Right lobe of liver (tissue), 6 donors: ENCODE measurements around the gene BICRA. TPM values are rescaled to one million over a fixed set of nuclear protein-coding genes. Genes with fewer than 3 reads are reported as not detected.

Experiments
- ATAC-seq, 4 donors: fragments of 200-7000 bp; cut with Tn5 transposase; one replicate each; pipeline ENCODE4 v1.9.1; 2020; ENCODE audit warnings: mild to moderate bottlenecking in 4 of 4, moderate library complexity in 4 of 4
- DNase-seq, 3 donors: peaks; one replicate each; pipeline ENCODE4 v3.0.0-alpha.2; 2020
- H3K27ac ChIP-seq, 3 donors: fragments of 200-600 bp; one replicate each; pipeline ENCODE4 v1.8.0; 2022
- H3K27me3 ChIP-seq, 2 donors: fragments of 200-600 bp; one replicate each; pipeline ENCODE4 v1.8.0; 2022
- H3K36me3 ChIP-seq, 4 donors: fragments of 200-600 bp; sonication (generic) in 1 of 4; one replicate each; pipeline versions ENCODE4 v1.5.1 to v1.8.0; 2017 to 2022; ENCODE audit warnings: control low read depth in 1 of 4
- H3K4me1 ChIP-seq, 4 donors: fragments of 200-600 bp; sonication (generic) in 1 of 4; one replicate each; pipeline versions ENCODE4 v1.5.1 to v1.8.0; 2017 to 2022; ENCODE audit warnings: control low read depth in 1 of 4
- H3K4me3 ChIP-seq, 3 donors: fragments of 200-600 bp; one replicate each; pipeline ENCODE4 v1.8.0; 2022
- H3K9me3 ChIP-seq, 4 donors: fragments of 200-600 bp; sonication (generic) in 1 of 4; one replicate each; pipeline versions ENCODE4 v1.5.1 to v1.8.0; 2017 to 2022; ENCODE audit warnings: control low read depth in 1 of 4
- POLR2A ChIP-seq: fragments of 450-650 bp; IDR thresholded peaks from one replicate; pipeline ENCODE4 v1.6.1; 2017; ENCODE audit warnings: antibody characterized with exemption, mild to moderate bottlenecking
- WGBS: methylation state at CpG from one replicate; pipeline ENCODE4 v1.1.6; 2018; ENCODE audit warnings: low coverage, low lambda C conversion rate; ENCODE audit not compliant: insufficient coverage; ENCODE audit errors: missing lambda C conversion rate; 5-methylcytosine and 5-hydroxymethylcytosine counted together
- intact Hi-C, 2 donors: fragments of 100-400 bp; cut with DNase I; formaldehyde crosslinking; loops; one replicate each; pipeline versions ENCODE4 v1.11.2 to v1.14.1; 2022
- total RNA-seq, 6 experiments: library from RNA; depleted of rRNA in 2 of 6; stranded (reverse); fragments of >200 nt in 2 of 6; fragmentation: NEBNext Ultra II Directional in 3 of 6; extraction: Animal tissue kit (Norgen Biotek cat#: 25700) in 3 of 6; gene quantifications; one replicate each; pipeline versions ENCODE4 v1.1.0 to v1.2.4, GENCODE V29; 2016 to 2023
- TF ChIP-seq, protein P1 (sequence below), 4 donors: fragments of 200-600 bp in 3 of 4; fragments of 450-650 bp in 1 of 4; IDR thresholded peaks; one replicate each; pipeline versions ENCODE4 v1.5.1 to v1.8.0; 2016 to 2022; ENCODE audit warnings: antibody characterized with exemption in 4 of 4, mild to moderate bottlenecking in 2 of 4
- donor health status: DM: no; HTN: yes; CAD: no.
- donor health status: DM: no; HTN: no; CAD: no.
- donor health status: DM: no; HTN: no; CAD: no.
- donor health status: DM: no; HTN: yes; CAD: no.
- donor health status: DM: no; HTN: yes; CAD: no.

BICRA gene
- total RNA-seq, 6 experiments from 2014 or later: 3.7 to 7.3 (median 6.4) TPM

DNA sequence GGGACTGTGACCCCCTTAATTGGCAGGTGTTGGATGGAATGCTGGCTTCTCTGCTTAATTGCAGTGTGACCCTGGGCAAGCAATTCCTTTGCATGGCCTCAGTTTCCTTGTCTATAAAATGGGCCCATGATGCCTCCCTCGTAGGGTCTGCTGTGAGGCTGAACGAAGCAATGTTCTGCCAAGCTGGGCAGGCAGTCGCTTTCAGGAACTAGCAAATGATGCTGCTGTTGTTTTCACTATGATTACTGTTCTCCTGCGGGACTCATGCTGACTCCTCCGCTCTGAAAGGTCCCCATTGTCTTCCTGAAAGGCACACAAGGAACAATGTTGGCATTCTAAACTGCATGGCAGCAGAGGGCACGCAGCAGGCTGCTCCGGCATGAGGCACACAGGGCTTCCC lies 6.8 kb downstream of the BICRA start:
- Histone ChIP-seq H3K27me3 (no peaks in the 10 kb centered on the region), H3K9me3 (no peaks in the 10 kb centered on the region), H3K4me3 (no peak overlapping the region), H3K36me3 (no peaks in the 10 kb centered on the region), H3K27ac (no peak overlapping the region), H3K4me1 (peaks cover 0 to 38% (median 19%) of the 10 kb centered on the region in 4 donors)
- intact Hi-C loops: loop anchor here in 1 of 2 donors (10.0 kb wide), 1 partner anchor 49 kb away; no protein-coding TSS in a partner anchor
- DNase-seq (no peak), ATAC-seq (no peak)
- whole genome bisulfite sequencing: 80% methylated on average over 2 of the region's 7 CpGs
- TF ChIP-seq POLR2A: no peak

DNA sequence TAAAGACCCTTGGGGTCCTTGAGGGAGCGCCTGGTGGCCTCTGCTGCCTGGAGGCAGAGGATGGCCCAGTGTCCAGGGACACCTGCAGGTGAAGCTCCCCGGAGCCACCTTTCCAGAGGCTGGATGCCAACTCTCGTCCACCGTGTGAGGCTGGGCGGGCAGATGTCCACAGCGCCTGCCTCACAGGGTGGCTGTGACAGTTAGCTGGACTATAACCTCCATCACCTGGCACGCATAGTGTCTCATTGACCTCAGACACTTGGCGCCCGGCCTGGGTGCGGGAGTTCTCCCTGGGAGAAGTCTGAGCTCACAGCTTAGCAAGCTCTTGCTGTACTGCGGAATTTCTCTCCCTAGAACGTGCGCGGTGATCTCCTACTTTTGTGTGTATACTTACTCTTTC lies 9.8 kb downstream of the BICRA start:
- H3K9me3 ChIP-seq: no peaks in the 10 kb centered on the region
- peak; percentile 93 to 98 (median 96) for DNase-seq
- no peak overlapping the region for H3K4me3 ChIP-seq
- intact Hi-C loops: loop anchor here in 1 of 2 donors (10.0 kb wide), 1 partner anchor 46 kb away; no protein-coding TSS in a partner anchor
- H3K4me1 ChIP-seq: peaks cover 0 to 36% (median 14%) of the 10 kb centered on the region in 4 donors
- TF ChIP-seq, protein P1, sequence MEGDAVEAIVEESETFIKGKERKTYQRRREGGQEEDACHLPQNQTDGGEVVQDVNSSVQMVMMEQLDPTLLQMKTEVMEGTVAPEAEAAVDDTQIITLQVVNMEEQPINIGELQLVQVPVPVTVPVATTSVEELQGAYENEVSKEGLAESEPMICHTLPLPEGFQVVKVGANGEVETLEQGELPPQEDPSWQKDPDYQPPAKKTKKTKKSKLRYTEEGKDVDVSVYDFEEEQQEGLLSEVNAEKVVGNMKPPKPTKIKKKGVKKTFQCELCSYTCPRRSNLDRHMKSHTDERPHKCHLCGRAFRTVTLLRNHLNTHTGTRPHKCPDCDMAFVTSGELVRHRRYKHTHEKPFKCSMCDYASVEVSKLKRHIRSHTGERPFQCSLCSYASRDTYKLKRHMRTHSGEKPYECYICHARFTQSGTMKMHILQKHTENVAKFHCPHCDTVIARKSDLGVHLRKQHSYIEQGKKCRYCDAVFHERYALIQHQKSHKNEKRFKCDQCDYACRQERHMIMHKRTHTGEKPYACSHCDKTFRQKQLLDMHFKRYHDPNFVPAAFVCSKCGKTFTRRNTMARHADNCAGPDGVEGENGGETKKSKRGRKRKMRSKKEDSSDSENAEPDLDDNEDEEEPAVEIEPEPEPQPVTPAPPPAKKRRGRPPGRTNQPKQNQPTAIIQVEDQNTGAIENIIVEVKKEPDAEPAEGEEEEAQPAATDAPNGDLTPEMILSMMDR (IDR thresholded peaks at IDR 0.05): peak in 3 of 4 donors; percentile 10 to 31 (median 17)
- no peak for TF ChIP-seq POLR2A
- peak; percentile 90 to 96 (median 94) for ATAC-seq
- H3K36me3 ChIP-seq: no peaks in the 10 kb centered on the region
- 21% methylated on average over 4 of the region's 14 CpGs for WGBS
- H3K27me3 ChIP-seq: no peaks in the 10 kb centered on the region
- H3K27ac ChIP-seq: peak overlapping the region; percentile 51 to 89 (median 65)

- intact Hi-C loops: loop anchor here in 1 of 2 donors (10.0 kb wide), 1 partner anchor 45 kb away; no protein-coding TSS in a partner anchor
- Histone ChIP-seq H3K27ac (peak overlapping the region; percentile 51 to 89 (median 65)), H3K27me3 (no peaks in the 10 kb centered on the region), H3K4me1 (peaks cover 0 to 43% (median 14%) of the 10 kb centered on the region in 4 donors), H3K4me3 (no peak overlapping the region), H3K36me3 (no peaks in the 10 kb centered on the region), H3K9me3 (no peaks in the 10 kb centered on the region)
- peak; percentile 56 to 82 (median 77) for DNase-seq
- ATAC-seq: peak; percentile 63 to 76 (median 70)
- TF ChIP-seq POLR2A: no peak
- TF ChIP-seq, protein P1 (IDR thresholded peaks at IDR 0.05): no peak
- 55% methylated on average over 6 of the region's 6 CpGs for WGBS
Observed at GRCh38 chr19:47619763-47620162, 10.8 kb downstream of the BICRA start.

GRCh38 chr19:47623151-47623920 lies 14.4 kb downstream of the BICRA start:
- Histone ChIP-seq H3K4me1 (peaks cover 0 to 45% (median 11%) of the 10 kb centered on the region in 4 donors), H3K36me3 (no peaks in the 10 kb centered on the region), H3K4me3 (no peak overlapping the region), H3K27me3 (no peaks in the 10 kb centered on the region), H3K27ac (peak overlapping the region in 2 of 3 donors; percentile 27 to 51), H3K9me3 (no peaks in the 10 kb centered on the region)
- 75% methylated on average over 7 of the region's 12 CpGs for WGBS
- no peak for TF ChIP-seq POLR2A
- TF ChIP-seq, protein P1 (IDR thresholded peaks at IDR 0.05): no peak
- intact Hi-C loops: no loop called here
- no peak for DNase-seq
- ATAC-seq: peak in 1 of 4 donors; percentile 10

GRCh38 chr19:47623921-47624391 lies 15.0 kb downstream of the BICRA start:
- intact Hi-C loops: no loop called here
- Histone ChIP-seq H3K4me1 (peaks cover 0 to 39% (median 9%) of the 10 kb centered on the region in 4 donors), H3K36me3 (no peaks in the 10 kb centered on the region), H3K27ac (peak overlapping the region in 2 of 3 donors; percentile 27 to 51), H3K9me3 (no peaks in the 10 kb centered on the region), H3K4me3 (no peak overlapping the region), H3K27me3 (no peaks in the 10 kb centered on the region)
- 24% methylated on average over 5 of the region's 18 CpGs for WGBS
- ATAC-seq: peak; percentile 38 to 58 (median 43)
- TF ChIP-seq, protein P1 (IDR thresholded peaks at IDR 0.05): no peak
- no peak for TF ChIP-seq POLR2A
- DNase-seq: no peak
